Trophoblast cell (in vitro differentiated cells and primary cell): Measurements from ENCODE around the gene ALPP.

Experiments
- DNase-seq, 2 donors: peaks; one replicate each; pipeline ENCODE4 v3.0.0-alpha.2; 2016
- H2AFZ ChIP-seq: 2 replicates; pipeline ENCODE4 v1.6.1; 2013; ENCODE audit warnings: low read length, moderate library complexity, mild to moderate bottlenecking; ENCODE audit not compliant: insufficient read depth, poor library complexity
- H2AK5ac ChIP-seq: 2 replicates; pipeline ENCODE4 v1.6.1; 2013; ENCODE audit warnings: mild to moderate bottlenecking, low read length
- H2BK120ac ChIP-seq: 2 replicates; pipeline ENCODE4 v1.6.1; 2013; ENCODE audit warnings: low read length, mild to moderate bottlenecking, moderate library complexity; ENCODE audit not compliant: insufficient read depth, poor library complexity
- H2BK12ac ChIP-seq: 2 replicates; pipeline ENCODE4 v1.6.1; 2013; ENCODE audit warnings: mild to moderate bottlenecking, low read length, moderate library complexity
- H2BK5ac ChIP-seq: 2 replicates; pipeline ENCODE4 v1.6.1; 2013; ENCODE audit warnings: low read length, low read depth, moderate library complexity, mild to moderate bottlenecking; ENCODE audit not compliant: poor library complexity
- H3K14ac ChIP-seq: 2 replicates; pipeline ENCODE4 v1.6.1; 2013; ENCODE audit warnings: mild to moderate bottlenecking, low read length
- H3K18ac ChIP-seq: 2 replicates; pipeline ENCODE4 v1.6.1; 2013; ENCODE audit warnings: mild to moderate bottlenecking, low read length
- H3K23ac ChIP-seq: 2 replicates; pipeline ENCODE4 v1.6.1; 2013; ENCODE audit warnings: low read length
- H3K27ac ChIP-seq: 2 replicates; pipeline ENCODE4 v1.5.1; 2013; ENCODE audit warnings: low read depth, mild to moderate bottlenecking, inconsistent platforms, low read length, moderate library complexity
- H3K27me3 ChIP-seq: 2 replicates; pipeline ENCODE4 v1.6.1; 2013; ENCODE audit warnings: inconsistent platforms, mild to moderate bottlenecking, low read length, moderate library complexity; ENCODE audit not compliant: insufficient read depth
- H3K36me3 ChIP-seq, 2 experiments: 1 replicate in 1 of 2; 2 replicates in 1 of 2; pipeline ENCODE4 v1.6.1; 2013; ENCODE audit warnings: low read length in 2 of 2, mild to moderate bottlenecking in 2 of 2, moderate library complexity in 1 of 2; ENCODE audit not compliant: insufficient read depth in 2 of 2, control insufficient read depth in 1 of 2
- H3K4ac ChIP-seq: 2 replicates; pipeline ENCODE4 v1.6.1; 2013; ENCODE audit warnings: low read depth, mild to moderate bottlenecking, low read length, moderate library complexity
- H3K4me1 ChIP-seq, 2 experiments: 1 replicate in 1 of 2; 2 replicates in 1 of 2; pipeline ENCODE4 v1.6.1; 2013; ENCODE audit warnings: low read length in 2 of 2, mild to moderate bottlenecking in 2 of 2, moderate library complexity in 1 of 2; ENCODE audit not compliant: insufficient read depth in 2 of 2, control insufficient read depth in 1 of 2
- H3K4me2 ChIP-seq: 2 replicates; pipeline ENCODE4 v1.6.1; 2013; ENCODE audit warnings: inconsistent platforms, mild to moderate bottlenecking, low read length, moderate library complexity
- H3K4me3 ChIP-seq: 2 replicates; pipeline ENCODE4 v1.5.1; 2013; ENCODE audit warnings: mild to moderate bottlenecking, low read depth, low read length, inconsistent platforms
- H3K79me1 ChIP-seq: one replicate; pipeline ENCODE4 v1.6.1; 2013; ENCODE audit warnings: low read length
- H3K79me2 ChIP-seq: 2 replicates; pipeline ENCODE4 v1.6.1; 2013; ENCODE audit warnings: low read length, mild to moderate bottlenecking; ENCODE audit not compliant: control insufficient read depth, insufficient read depth, poor library complexity
- H3K9ac ChIP-seq: 2 replicates; pipeline ENCODE4 v1.6.1; 2013; ENCODE audit warnings: mild to moderate bottlenecking, low read length
- H3K9me3 ChIP-seq: 2 replicates; pipeline ENCODE4 v1.6.1; 2013; ENCODE audit warnings: low read depth, mild to moderate bottlenecking, control low read depth, inconsistent platforms, low read length; ENCODE audit not compliant: insufficient read depth
- H4K12ac ChIP-seq: 2 replicates; pipeline ENCODE4 v1.6.1; 2013; ENCODE audit warnings: low read depth, mild to moderate bottlenecking, low read length, moderate library complexity
- H4K8ac ChIP-seq: 2 replicates; pipeline ENCODE4 v1.6.1; 2013; ENCODE audit warnings: low read depth, mild to moderate bottlenecking, low read length, moderate library complexity
- H4K91ac ChIP-seq: one replicate; pipeline ENCODE4 v1.6.1; 2013; ENCODE audit warnings: low read depth, mild to moderate bottlenecking, low read length, moderate library complexity
- WGBS: extraction: QIAGEN DNeasy Blood & Tissue Kit; methylation state at CpG from one replicate; pipeline ENCODE4 v1.1.7; 2013; ENCODE audit warnings: missing lambda C conversion rate; ENCODE audit not compliant: insufficient read length, insufficient coverage; ENCODE audit errors: extremely low coverage; 5-methylcytosine and 5-hydroxymethylcytosine counted together

ALPP gene

GRCh38 chr2:232351686-232352510 lies 26.7 kb upstream of the ALPP start:
- Histone ChIP-seq H4K12ac (no peak overlapping the region), H3K79me2 (no peaks in the 10 kb centered on the region), H3K9me3 (peaks cover 5% of the 10 kb centered on the region), H2BK12ac (no peak overlapping the region), H3K27me3 (no peaks in the 10 kb centered on the region), H3K27ac (no peak overlapping the region), H4K8ac (no peak overlapping the region), H3K36me3 (no peaks in the 10 kb centered on the region), H3K4me1 (no peaks in the 10 kb centered on the region), H2BK120ac (no peak overlapping the region), H3K18ac (no peak overlapping the region), H3K14ac (no peak overlapping the region), H3K9ac (no peak overlapping the region), H3K23ac (no peak overlapping the region), H3K4ac (no peak overlapping the region), H2AFZ (no peak overlapping the region), H4K91ac (no peak overlapping the region), H2AK5ac (no peak overlapping the region), H3K79me1 (no peaks in the 10 kb centered on the region), H3K4me2 (no peak overlapping the region), H2BK5ac (no peak overlapping the region), H3K4me3 (no peak overlapping the region)
- no CpG with 5 or more reads among the region's 73 CpGs for WGBS
- DNase-seq, result no peak

GRCh38 chr2:232352511-232353091 lies 25.9 kb upstream of the ALPP start:
- no peak overlapping the region for H2AK5ac ChIP-seq
- no peak overlapping the region for H2BK120ac ChIP-seq
- no peak overlapping the region for H3K9ac ChIP-seq
- no peak overlapping the region for H2AFZ ChIP-seq
- peaks cover 5% of the 10 kb centered on the region for H3K9me3 ChIP-seq
- H2BK12ac ChIP-seq, result no peak overlapping the region
- H3K79me1 ChIP-seq, result no peaks in the 10 kb centered on the region
- no peak overlapping the region for H2BK5ac ChIP-seq
- H3K4me2 ChIP-seq, result no peak overlapping the region
- H3K4ac ChIP-seq, result no peak overlapping the region
- no peak overlapping the region for H3K23ac ChIP-seq
- H4K91ac ChIP-seq, result no peak overlapping the region
- DNase-seq, result no peak
- no peak overlapping the region for H3K4me3 ChIP-seq
- no CpG with 5 or more reads among the region's 39 CpGs for WGBS
- H3K36me3 ChIP-seq, result no peaks in the 10 kb centered on the region
- no peak overlapping the region for H3K14ac ChIP-seq
- no peak overlapping the region for H4K12ac ChIP-seq
- no peak overlapping the region for H3K27ac ChIP-seq
- H3K79me2 ChIP-seq, result no peaks in the 10 kb centered on the region
- no peaks in the 10 kb centered on the region for H3K4me1 ChIP-seq
- no peaks in the 10 kb centered on the region for H3K27me3 ChIP-seq
- no peak overlapping the region for H4K8ac ChIP-seq
- H3K18ac ChIP-seq, result no peak overlapping the region

GRCh38 chr2:232353096-232353495 lies 25.5 kb upstream of the ALPP start:
- Histone ChIP-seq H3K23ac (no peak overlapping the region), H3K9me3 (peaks cover 5% of the 10 kb centered on the region)
- WGBS, result no CpG with 5 or more reads among the region's 8 CpGs

GRCh38 chr2:232353660-232354059 lies 24.9 kb upstream of the ALPP start:
- Histone ChIP-seq H4K8ac (no peak overlapping the region), H2BK120ac (no peak overlapping the region), H3K4ac (no peak overlapping the region), H2AFZ (no peak overlapping the region), H2BK5ac (no peak overlapping the region), H4K12ac (no peak overlapping the region), H4K91ac (no peak overlapping the region), H2BK12ac (no peak overlapping the region), H3K4me3 (no peak overlapping the region), H3K79me2 (no peaks in the 10 kb centered on the region), H3K27me3 (no peaks in the 10 kb centered on the region), H3K79me1 (no peaks in the 10 kb centered on the region), H3K36me3 (no peaks in the 10 kb centered on the region), H3K23ac (no peak overlapping the region), H3K4me1 (no peaks in the 10 kb centered on the region), H3K4me2 (no peak overlapping the region), H3K18ac (no peak overlapping the region), H3K14ac (no peak overlapping the region), H3K27ac (no peak overlapping the region), H3K9me3 (peaks cover 5% of the 10 kb centered on the region), H2AK5ac (no peak overlapping the region), H3K9ac (no peak overlapping the region)
- WGBS, result no CpG with 5 or more reads among the region's 7 CpGs
- DNase-seq, result no peak

More at GRCh38 chr2:232353096-232353495, 25.5 kb upstream of the ALPP start:
- Histone ChIP-seq H2BK12ac (no peak overlapping the region), H3K4me2 (no peak overlapping the region), H3K4me1 (no peaks in the 10 kb centered on the region), H3K4me3 (no peak overlapping the region), H3K14ac (no peak overlapping the region), H4K91ac (no peak overlapping the region), H2BK120ac (no peak overlapping the region), H3K79me2 (no peaks in the 10 kb centered on the region), H4K8ac (no peak overlapping the region), H2AFZ (no peak overlapping the region), H2AK5ac (no peak overlapping the region), H3K36me3 (no peaks in the 10 kb centered on the region), H4K12ac (no peak overlapping the region), H3K4ac (no peak overlapping the region), H3K27ac (no peak overlapping the region), H3K9ac (no peak overlapping the region), H2BK5ac (no peak overlapping the region), H3K18ac (no peak overlapping the region), H3K27me3 (no peaks in the 10 kb centered on the region), H3K79me1 (no peaks in the 10 kb centered on the region)
- no peak for DNase-seq
